T1000 (cell line): ENCODE data around the gene THOP1.
"Not testable (repeated sequence)": the region's sequence is repeated elsewhere in the genome, so short reads cannot be mapped to it uniquely, and the experiment has no call there.

Experiments
- DNase-seq: peaks from one replicate; lab custom pipeline; 2025; ENCODE audit warnings: mixed read lengths; lab: John Stamatoyannopoulos, UW

The THOP1 gene

DNA sequence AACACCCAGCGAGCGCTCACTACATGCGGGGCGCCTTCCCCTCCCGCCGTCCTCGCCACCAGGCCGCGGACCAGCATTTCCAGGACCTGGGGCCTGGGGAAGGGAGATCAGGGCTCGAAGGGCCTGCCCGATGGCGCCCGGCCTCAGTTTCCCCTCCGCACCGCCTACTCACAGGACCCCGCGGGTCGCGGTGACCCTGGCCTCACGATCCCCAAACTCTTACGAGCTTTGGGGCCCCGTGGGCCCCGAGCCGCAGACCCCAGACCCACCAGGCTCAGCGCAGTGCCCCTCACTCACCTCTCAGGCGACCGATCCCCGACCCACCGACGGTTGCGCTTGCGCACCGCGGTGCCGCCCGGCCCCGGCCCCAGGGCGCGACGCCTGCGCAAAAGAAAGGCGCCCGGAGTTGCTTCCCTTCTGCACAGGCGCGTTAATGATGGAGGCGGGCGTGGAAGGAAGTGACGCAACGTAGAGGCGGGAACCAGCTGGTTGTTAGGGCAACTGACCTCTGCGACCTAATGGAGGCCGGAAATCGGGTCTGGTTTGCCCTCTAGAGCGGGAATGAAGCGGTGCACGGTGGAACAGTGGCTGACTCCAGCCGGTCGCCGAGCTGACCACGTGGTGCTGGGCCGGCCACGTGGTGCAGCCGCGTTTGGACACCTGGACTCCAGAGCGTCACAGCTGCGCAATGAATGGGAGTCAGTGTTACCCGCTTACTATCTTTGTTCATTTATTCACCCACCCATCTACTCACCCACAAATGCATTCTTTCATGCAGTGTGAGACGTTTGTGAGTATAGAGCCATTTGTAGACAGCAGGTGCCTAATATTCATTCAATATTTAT, 2.1 kb upstream of the THOP1 start, which contains the start of gene SGTA:
Gene SGTA, minus strand, starts transcription at position 338 of the 845 bp plus-strand sequence. CDS start 14,205 bp downstream, outside the sequence.
- peak; percentile 96 for DNase-seq

DNA sequence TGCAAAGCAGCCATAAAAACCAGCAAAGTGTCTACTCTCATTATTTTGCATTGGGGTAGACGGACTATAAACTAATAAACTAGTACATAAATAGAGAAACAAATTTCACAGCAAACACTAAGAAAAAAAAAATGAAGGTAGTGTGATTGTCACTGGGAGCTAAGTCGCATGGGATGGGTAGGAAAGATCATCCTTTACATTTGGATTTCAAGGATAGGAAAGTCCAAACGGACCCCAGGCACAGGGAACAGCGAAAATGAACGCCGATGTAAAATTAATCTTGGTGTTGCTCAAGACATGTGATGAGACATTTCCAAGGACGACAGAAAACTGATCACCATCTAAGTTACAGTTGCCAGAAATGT, 1.5 kb upstream of the THOP1 start:
- DNase-seq, result no peak

DNA sequence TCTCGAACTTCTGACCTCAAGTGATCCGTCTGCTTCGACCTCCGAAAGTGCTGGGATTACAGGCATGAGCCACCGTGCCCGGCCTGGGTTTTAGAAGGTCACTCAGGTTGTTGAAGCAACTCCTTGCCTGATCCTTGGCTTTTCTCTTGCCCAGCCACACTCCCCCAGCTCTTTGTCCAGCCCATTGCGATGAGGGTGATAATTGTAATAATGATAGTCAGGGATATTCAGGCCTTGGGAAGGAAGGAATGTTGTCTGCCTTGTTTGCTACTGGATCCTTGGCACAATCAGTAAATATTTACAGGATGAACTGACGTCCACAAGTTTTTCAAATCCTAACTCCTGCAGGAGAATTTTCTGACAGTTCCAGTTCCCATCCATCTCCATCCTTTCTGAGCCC, 1.8 kb downstream of the THOP1 start:
- no peak for DNase-seq

DNA sequence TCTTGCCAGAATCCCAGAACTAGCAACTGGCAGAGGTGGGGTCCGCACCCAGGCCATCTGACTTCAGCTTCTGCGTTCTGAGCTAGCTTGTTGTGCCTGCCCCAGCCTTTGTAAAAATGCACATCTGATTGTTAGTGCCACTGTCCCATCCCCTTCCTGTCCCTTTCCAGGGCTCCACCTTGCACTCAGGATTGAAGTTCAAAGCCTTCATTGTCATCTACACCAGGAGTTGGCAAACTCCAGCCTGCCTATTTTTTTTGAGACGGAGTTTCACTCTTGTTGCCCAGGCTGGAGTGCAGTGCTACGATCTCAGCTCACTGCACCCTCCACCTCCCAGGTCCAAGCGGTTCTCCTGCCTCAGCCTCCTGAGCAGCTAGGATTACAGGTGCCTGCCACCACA, 2.9 kb downstream of the THOP1 start:
- no peak for DNase-seq

DNA sequence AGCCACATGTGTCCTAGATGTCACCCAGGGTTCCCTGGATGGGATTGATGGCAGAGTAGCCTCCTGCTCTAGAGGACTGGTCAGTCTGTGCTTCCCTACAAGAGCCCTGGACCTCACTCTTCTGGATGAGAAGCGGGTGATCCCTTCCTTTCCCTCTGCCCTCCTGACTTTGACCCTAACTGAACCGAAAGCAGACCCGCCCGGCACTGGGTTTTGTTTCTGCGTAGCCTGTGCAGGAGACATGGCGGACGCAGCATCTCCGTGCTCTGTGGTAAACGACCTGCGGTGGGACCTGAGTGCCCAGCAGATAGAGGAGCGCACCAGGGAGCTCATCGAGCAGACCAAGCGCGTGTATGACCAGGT, 4.9 kb downstream of the THOP1 start:
- no peak for DNase-seq

DNA sequence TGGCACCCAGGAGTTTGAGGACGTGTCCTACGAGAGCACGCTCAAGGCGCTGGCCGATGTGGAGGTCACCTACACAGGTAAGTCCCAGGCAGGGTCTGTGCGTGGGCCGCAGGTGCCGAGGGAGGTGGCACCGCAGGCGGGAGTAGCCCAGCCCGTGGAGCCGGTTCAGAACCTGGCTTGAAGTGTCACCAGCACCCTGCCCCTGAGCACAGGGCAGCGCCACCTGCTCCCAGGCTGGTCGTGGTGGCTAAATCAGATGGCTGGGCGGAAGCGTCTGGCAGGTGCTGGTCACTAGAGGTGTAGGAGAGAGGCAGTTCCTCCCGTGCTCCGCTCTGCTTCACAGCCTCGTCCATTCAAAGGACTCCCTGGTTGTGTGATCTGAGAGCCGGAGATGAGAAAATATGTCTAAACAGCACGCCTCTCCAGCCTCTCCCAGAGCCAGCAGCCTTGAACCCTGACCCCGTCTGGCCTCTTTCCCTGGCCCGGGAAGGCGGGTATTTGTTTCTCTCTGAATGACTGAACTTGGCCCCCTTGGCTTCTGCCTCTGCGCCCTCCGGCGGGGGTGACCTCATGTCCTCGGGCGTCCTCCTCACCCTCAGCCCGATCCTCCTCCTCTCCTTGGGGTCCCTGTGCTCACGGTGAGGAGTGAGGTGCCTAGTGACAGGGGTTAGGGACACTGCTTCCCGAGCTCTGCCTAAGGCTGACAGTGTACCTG, 5.4 kb downstream of the THOP1 start:
- no peak for DNase-seq

DNA sequence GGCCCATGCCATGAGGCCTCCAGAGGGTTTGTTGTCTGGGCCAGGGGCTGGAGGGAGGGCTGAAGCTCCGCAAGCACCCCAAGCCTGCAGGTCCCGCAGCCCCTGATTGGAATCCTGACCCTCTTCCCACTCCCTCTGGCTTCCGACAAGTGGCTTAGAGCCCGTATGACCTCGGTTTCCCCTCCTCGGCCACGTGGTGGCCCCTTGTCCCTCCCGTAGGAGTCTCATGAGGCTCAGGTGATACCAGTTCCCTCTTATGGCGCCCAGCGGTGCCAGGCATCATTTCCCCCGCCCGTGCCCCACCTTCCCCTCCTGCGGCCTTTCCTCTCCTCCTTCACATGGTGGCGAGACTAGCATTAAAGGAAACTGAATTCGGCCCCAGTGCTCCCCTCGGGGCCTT, 6.1 kb downstream of the THOP1 start:
- DNase-seq, result no peak

DNA sequence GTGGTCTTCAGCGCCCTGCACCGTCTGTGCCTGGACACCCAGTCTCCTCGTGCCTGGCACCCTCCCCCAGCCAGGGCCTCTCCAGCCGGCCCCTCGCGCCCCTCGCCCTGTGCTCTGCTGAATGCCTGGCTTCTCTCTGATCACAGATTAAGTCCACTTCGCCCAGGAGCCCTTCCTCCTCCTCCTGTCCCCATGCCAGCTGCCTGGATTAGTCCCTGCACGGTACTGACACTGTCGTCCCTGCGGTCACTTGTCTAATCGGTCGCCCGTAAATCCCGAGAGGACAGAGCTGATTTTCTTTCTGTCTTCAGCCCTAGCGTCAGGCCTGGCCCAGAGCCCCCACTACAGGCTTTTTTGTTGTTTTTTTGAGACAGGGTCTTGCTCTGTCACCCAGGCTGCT, 6.6 kb downstream of the THOP1 start:
- no peak for DNase-seq

DNA sequence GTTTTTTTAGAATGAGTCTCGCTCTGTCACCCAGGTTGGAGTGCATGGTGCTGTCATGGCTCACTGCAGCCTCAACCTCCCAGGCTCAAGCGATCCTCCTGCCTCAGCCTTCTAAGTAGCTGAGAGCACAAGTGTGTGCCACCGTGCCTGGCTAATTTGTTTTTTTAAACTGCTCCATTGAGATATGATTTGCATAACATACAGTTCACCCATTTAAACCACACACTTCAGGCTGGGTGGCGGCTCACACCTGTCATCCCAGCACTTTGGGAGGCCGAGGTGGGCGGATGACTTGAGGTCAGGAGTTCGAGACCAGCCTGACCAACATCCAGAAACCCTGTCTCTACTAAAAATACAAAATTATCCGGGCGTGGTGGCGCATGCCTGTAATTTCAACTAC, 7.4 kb downstream of the THOP1 start:
- not testable (repeated sequence) for DNase-seq

DNA sequence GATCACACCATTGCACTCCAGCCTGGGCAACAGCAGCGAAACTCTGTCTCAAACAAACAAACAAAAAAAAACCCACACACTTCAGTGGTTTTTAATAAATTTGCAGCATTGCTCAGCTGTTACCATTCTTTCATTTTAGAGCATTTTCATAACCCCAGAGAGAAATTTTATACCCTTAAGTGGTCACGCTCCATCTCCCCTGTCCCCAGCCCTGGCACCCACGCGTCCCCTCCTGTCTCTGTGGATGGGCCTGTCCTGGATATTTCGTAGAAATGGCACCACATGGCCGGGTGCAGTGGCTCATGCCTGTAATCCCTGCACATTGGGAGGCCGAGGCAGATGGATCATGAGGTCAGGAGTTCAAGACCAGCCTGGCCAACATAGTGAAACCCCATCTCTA, 7.8 kb downstream of the THOP1 start:
- no peak for DNase-seq

DNA sequence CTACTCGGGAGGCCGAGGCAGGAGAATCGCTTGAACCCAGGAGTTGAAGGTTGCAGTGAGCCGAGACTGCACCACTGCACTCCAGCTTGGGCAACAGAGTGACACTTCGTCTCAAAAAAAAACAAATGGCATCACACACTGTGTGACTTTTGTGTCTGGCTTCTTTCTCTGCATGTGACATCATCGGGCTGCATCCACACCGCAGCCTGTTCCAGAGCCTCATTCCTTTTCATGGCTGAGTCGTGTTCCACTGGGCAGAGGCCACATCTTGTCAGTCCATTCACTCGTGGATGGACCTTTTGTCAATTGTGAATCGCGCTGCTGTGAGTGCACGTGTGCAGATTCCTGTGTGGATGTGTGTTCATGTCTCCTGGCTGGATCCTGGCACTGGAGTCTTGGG, 8.3 kb downstream of the THOP1 start:
- no peak for DNase-seq

DNA sequence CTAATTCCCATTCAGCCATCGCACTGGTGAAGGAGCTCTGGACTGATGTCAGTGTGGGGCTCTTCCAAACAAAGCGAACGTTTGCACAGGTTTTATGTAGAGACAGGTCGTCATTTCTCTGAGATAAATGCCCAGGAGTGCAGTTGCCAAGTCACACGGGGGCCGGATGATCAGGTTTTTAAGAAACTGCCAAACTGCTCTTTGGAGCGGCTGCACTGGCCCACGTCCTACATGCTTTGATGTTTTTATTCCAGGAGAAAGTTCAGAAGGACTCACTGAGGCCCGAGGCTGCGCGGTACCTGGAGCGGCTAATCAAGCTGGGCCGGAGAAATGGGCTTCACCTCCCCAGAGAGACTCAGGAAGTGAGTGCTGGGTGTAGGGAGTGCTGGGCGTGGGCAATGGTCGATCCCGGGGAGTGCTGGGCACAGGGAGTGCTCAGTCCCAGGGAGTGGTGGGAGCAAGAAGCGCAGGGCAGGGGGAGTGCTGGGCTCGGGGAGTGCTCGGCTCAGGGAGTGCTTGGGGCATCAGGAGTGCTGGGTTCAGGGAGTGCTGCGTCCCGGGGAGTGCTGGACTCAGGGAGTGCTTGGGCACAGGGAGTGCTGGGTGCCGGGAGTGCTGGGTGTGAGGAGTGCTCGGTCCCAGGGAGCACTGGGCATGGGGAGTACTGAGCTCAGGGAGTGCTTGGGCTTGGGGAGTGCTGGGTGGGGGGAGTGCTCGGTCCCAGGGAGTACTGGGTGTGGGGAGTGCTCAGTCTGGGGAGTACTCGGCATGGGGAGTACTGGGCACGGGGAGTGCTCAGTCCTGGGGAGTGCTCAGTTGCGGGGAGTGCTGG, 10.7 kb downstream of the THOP1 start:
- DNase-seq, result no peak

DNA sequence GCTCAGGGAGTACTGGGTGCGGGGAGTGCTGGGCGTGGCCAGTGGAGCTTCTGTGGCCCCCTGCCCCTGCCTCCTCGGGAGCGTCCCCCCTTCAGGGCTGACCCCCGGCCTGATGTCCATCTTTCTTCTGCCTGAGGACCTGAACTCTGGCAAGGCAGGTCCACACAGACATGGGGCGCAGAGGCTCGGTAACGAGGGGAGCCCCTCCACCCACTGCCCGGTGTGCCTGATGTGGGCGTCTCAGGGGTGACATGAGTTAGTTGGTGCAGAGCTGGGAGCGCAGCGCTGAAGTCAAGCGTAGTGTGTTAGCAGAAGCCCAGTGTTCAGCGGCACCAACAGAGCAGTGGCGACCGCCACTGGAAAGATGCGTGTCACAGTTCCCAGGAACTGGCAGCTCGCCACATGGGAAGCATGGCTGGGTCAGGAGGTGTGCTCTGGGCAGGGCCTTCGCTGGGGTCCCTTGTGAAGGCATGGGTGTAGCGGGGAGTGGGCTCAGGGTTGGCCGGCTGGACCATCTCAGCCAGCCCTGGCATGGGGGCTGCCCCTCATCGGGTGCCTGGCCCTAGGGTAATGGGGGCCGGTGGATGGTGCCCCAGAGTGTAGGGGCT, 11.5 kb downstream of the THOP1 start:
- no peak for DNase-seq

DNA sequence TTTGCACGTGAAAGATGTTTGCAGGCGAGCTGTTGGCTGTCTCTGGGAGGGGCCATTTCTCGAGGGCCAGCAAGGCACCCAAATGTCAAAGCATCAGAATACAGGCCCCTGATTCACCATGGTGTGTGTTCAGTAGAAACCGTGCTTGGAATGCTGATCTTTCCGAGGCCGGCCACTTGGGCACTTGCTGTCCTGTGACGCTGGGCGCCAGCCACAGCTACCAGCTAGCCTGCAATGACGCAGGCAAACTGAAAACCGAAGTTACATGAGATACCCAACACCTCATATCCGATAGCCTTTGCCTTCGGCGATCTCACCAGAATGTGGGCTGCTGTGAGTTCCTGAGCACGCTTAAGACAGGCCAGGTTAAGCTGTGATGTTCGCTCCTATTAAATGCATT, 12.0 kb downstream of the THOP1 start:
- DNase-seq, result no peak

DNA sequence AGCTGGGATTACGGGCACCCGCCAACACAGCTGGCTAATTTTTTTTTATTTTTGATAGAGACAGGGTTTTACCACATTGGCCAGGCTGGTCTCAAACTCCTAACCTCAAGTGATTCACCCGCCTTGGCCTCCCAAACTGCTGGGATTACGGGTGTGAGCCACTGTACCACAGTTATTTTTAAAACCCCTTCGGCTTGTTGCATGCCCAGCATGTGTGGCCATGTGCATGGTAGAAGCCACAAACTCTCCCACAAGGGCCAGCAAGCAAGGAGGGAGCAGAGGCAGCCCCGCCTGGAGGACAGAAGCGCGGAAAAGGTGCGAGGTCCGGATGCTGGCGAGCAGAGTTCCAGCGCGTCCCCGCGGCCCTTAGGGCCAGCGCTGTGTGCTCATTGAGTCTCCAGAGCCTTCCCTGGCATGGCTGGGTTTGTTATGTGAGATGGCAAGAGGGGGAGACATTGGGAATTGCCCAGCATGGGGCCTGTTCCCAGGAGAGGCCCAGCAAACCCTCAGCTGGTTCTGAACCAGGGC, 12.9 kb downstream of the THOP1 start:
- no peak for DNase-seq

DNA sequence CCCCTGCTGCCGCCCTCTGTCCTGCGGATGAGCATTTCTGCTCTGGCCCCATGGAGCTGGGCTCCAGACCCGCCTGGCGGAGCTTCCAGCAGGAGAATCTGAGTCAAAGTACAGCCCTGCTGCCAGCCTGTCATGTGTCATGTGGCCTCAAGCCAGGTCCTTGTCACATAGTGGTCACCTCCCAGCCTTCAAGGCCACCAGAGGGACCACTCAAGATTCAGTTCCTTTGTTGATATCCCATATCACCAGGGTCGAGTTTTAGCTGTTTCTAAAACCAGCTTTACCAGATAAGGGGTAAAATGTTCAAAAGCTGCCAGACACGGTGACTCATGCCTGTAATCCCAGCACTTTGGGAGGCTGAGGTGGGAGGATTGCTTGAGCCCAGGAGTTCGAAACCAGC, 13.4 kb downstream of the THOP1 start:
- no peak for DNase-seq

DNA sequence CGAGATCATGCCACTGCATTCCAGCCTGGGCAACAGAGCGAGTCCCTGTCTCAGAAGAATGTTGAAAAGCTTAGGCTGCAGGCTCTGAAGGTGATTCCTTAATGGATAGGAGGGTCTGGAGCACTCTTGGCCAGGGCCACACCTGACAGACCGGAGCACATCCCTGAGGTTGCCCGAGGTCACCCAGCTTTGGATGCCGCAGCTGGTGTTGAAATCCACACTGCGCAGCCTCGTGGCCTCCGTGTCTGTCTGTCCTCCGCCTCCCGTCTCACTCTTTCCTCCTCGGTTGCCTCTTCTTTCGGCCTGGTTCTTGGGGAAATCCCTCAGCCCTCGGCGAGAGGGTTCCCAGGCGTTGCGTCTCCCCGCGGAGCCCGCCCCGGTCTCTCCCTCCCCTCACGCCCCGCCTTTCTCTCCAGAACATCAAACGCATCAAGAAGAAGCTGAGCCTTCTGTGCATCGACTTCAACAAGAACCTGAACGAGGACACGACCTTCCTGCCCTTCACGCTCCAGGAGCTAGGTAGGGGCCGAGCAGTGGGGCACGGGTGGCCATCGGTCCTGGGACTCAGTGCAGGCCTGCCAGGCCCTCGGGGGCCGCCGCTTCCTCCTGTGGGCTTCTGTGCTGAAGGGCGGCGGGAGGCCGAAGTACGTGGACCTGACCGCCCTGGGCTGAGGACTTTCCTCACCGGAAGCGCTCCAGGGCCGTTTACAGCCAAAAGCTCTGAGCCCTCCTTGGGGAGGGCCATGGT, 14.1 kb downstream of the THOP1 start:
- DNase-seq, result no peak

DNA sequence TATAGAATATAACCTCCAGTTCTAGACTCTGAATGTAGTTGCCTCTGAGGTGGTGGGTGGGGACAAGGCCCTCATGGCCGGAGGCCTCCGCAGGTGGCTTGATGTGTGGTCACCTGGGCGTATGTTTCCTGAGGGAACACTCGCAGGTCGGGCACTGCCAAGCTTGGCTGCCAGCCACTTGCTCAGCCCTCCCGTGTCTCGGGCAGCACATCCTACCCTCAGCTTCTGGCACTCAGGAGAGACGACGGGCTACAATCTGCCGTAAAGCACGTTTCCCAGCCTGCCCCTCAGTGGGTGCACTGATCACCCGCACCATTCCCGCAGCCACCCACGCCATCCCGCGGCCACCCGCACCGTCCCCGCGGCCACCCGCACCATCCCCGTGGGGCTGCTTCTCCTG, 15.2 kb downstream of the THOP1 start:
- DNase-seq, result no peak

DNA sequence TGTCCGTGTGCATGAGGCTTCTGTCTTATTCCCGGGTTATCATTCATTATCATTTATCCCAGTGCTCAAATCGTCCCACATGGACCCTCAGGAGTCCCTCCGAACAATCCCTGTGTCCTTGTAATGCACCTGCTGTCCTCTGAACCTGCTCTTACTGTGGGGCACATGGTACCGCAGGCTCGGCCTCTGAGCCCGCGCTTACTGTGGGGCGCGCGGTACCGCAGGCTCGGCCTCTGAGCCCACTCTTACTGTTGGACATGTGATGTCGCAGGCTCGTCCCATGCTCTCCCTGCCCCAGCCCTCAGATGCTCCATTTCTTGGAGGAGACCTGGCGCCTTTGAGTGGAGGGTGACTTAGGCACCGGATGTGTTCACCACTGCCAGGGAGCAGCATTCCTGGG, 17.5 kb downstream of the THOP1 start:
- no peak for DNase-seq

DNA sequence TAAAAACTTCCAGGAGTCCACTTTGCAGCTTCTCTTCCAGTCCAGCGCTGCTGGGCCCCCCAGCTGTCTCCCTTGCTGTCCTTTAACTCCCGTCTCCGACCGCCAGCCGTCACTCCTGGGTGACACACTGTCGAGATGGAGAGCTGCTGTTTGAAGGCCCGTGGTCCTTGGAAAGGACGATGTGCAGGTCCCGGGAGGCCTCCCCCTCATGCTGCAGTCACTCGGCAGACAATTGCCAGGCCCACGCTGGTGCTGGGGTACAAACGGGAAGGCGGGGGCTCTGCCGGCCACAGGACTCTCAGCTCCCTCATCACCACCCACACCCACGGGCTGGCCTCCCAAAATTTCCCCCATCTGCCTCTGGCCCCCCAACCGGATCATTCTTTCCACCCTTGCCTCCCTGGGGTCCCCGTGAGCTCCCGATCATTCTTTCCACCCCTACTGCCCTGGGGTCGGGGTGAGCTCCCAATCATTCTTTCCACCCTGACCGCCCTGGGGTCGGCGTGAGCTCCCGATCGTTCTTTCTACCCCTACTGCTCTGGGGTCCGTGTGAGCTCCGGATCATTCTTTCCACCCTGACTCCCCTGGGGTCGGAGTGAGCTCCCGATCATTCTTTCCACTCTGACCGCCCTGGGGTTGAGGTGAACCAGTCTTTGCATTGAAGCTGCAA, 18.3 kb downstream of the THOP1 start:
- no peak for DNase-seq
